Cardiac muscle cell (in vitro differentiated cells and primary cell): ENCODE results near the gene SERPINB1. TPM values are rescaled to one million over a fixed set of nuclear protein-coding genes. Genes with fewer than 3 reads are reported as not detected.
A peak's percentile ranks its signal among the peaks of the same experiment; 100 is the strongest.

ENCODE experiments used
- DNase-seq, 2 donors: peaks; one replicate each; pipeline versions ENCODE4 v3.0.0 to v3.0.0-alpha.2; 2010 to 2017; ENCODE audit warnings: low read depth in 1 of 2, low spot score in 1 of 2
- H3K27ac ChIP-seq: fragments of 200-600 bp; sonication (generic); 2 replicates; pipeline ENCODE4 v1.5.1; 2016
- H3K27me3 ChIP-seq: fragments of 200-600 bp; sonication (generic); 2 replicates; pipeline ENCODE4 v1.6.0; 2016; ENCODE audit warnings: control low read depth
- H3K36me3 ChIP-seq: fragments of 200-600 bp; sonication (generic); 2 replicates; pipeline ENCODE4 v1.5.1; 2016; ENCODE audit warnings: control low read depth
- H3K4me1 ChIP-seq: fragments of 200-600 bp; sonication (generic); 2 replicates; pipeline ENCODE4 v1.8.1; 2017; ENCODE audit warnings: low read depth, mild to moderate bottlenecking, mixed run types
- H3K4me3 ChIP-seq: fragments of 200-600 bp; sonication (generic); 2 replicates; pipeline ENCODE4 v1.5.1; 2016; ENCODE audit warnings: mild to moderate bottlenecking
- H3K9me3 ChIP-seq: fragments of 200-600 bp; sonication (generic); 2 replicates; pipeline ENCODE4 v1.5.1; 2017; ENCODE audit warnings: low read depth, mild to moderate bottlenecking, control low read depth
- CTCF ChIP-seq: IDR thresholded peaks from 2 replicates; pipeline ENCODE4 v1.5.1; 2012; ENCODE audit warnings: low read depth, mild to moderate bottlenecking, low read length
- polyA plus RNA-seq: library from polyadenylated mRNA; unstranded; fragments of >200 nt; fragmentation: Nextera tagmentation; extraction: Ambion mirVana; gene quantifications from 2 replicates; pipeline ENCODE4 v1.2.1, GENCODE V29; 2016
- total RNA-seq: library from RNA; depleted of rRNA; stranded (reverse); fragments of >200 nt; gene quantifications from 2 replicates; pipeline ENCODE4 v1.2.3, GENCODE V29; 2016

Gene SERPINB1
- total and polyA plus RNA-seq, 2 experiments from 2014 or later = 3.2 to 6.5 TPM

- Histone ChIP-seq H3K27me3 (no peaks in the 10 kb centered on the region), H3K9me3 (no peaks in the 10 kb centered on the region), H3K4me1 (peaks cover 8% of the 10 kb centered on the region), H3K27ac (no peak overlapping the region), H3K36me3 (no peaks in the 10 kb centered on the region), H3K4me3 (no peak overlapping the region)
- no peak for TF ChIP-seq CTCF
- DNase-seq = peak in 1 of 2 donors; percentile 64
These were observed 23.1 kb downstream of the SERPINB1 start for GRCh38 chr6:2818593-2818992.

- Histone ChIP-seq H3K9me3 (no peaks in the 10 kb centered on the region), H3K4me1 (peaks cover 8% of the 10 kb centered on the region), H3K27me3 (no peaks in the 10 kb centered on the region), H3K4me3 (no peak overlapping the region), H3K36me3 (no peaks in the 10 kb centered on the region), H3K27ac (no peak overlapping the region)
- TF ChIP-seq CTCF = no peak
- peak in 1 of 2 donors; percentile 54 for DNase-seq
These were observed 23.7 kb downstream of the SERPINB1 start for GRCh38 chr6:2817903-2818443.

GRCh38 chr6:2816158-2816557 is 25.5 kb downstream of the SERPINB1 start:
- H3K27ac ChIP-seq = no peak overlapping the region
- TF ChIP-seq CTCF = no peak
- H3K27me3 ChIP-seq = no peaks in the 10 kb centered on the region
- no peaks in the 10 kb centered on the region for H3K36me3 ChIP-seq
- no peak overlapping the region for H3K4me3 ChIP-seq
- DNase-seq = no peak
- no peaks in the 10 kb centered on the region for H3K9me3 ChIP-seq
- peaks cover 8% of the 10 kb centered on the region for H3K4me1 ChIP-seq

- Histone ChIP-seq H3K27ac (no peak overlapping the region), H3K4me3 (no peak overlapping the region), H3K4me1 (peaks cover 15% of the 10 kb centered on the region), H3K27me3 (no peaks in the 10 kb centered on the region), H3K9me3 (no peaks in the 10 kb centered on the region), H3K36me3 (no peaks in the 10 kb centered on the region)
- no peak for TF ChIP-seq CTCF
- DNase-seq = no peak
These were observed 29.0 kb downstream of the SERPINB1 start for GRCh38 chr6:2812695-2813094.

GRCh38 chr6:2810092-2810671 is 31.5 kb downstream of the SERPINB1 start:
- peak in 1 of 2 donors; percentile 23 for DNase-seq
- H3K36me3 ChIP-seq = no peaks in the 10 kb centered on the region
- no peak for TF ChIP-seq CTCF
- peaks cover 15% of the 10 kb centered on the region for H3K4me1 ChIP-seq
- H3K9me3 ChIP-seq = no peaks in the 10 kb centered on the region
- no peaks in the 10 kb centered on the region for H3K27me3 ChIP-seq
- H3K4me3 ChIP-seq = no peak overlapping the region
- H3K27ac ChIP-seq = no peak overlapping the region
